SU-DHL-6 (cell line): ENCODE data around the gene CABCOCO1.

Source experiments
- H2AFZ ChIP-seq: fragments of 200-600 bp; sonication (generic); 2 replicates; pipeline ENCODE4 v1.6.1; 2014; ENCODE audit warnings: low read depth, mild to moderate bottlenecking, moderate library complexity, mixed read lengths, antibody characterized with exemption, low read length; ENCODE audit not compliant: severe bottlenecking
- H3F3A ChIP-seq: fragments of 200-600 bp; shearing (Covaris generic); 2 replicates; pipeline ENCODE4 v1.6.0; 2016; ENCODE audit warnings: antibody characterized with exemption, mild to moderate bottlenecking; ENCODE audit not compliant: insufficient read depth
- H3K27ac ChIP-seq: fragments of 200-600 bp; sonication (generic); 2 replicates; pipeline ENCODE4 v1.5.1; 2016; ENCODE audit warnings: low read depth, mild to moderate bottlenecking, low read length, moderate library complexity, mixed read lengths
- H3K27me3 ChIP-seq: fragments of 200-600 bp; sonication (generic), shearing (Covaris generic); 2 replicates; pipeline ENCODE4 v1.6.0; 2014; ENCODE audit warnings: mild to moderate bottlenecking, low read length
- H3K36me3 ChIP-seq: fragments of 200-600 bp; sonication (generic); 2 replicates; pipeline ENCODE4 v1.6.1; 2014; ENCODE audit warnings: mild to moderate bottlenecking, low read length, mixed read lengths
- H3K4me2 ChIP-seq: fragments of 300-600, 200-600 bp; shearing (Covaris generic), sonication (generic); 2 replicates; pipeline ENCODE4 v1.6.0; 2014; ENCODE audit warnings: low read length, low read depth, mild to moderate bottlenecking; ENCODE audit not compliant: poor library complexity, severe bottlenecking
- H3K4me3 ChIP-seq: fragments of 200-600 bp; sonication (generic); 2 replicates; pipeline ENCODE4 v1.5.1; 2014; ENCODE audit warnings: antibody characterized with exemption, low read length, mild to moderate bottlenecking, mixed read lengths; ENCODE audit not compliant: insufficient read depth, poor library complexity, severe bottlenecking
- H3K79me2 ChIP-seq: fragments of 200-600 bp; sonication (generic); 2 replicates; pipeline ENCODE4 v1.6.1; 2014; ENCODE audit warnings: mild to moderate bottlenecking, low read length, moderate library complexity; ENCODE audit not compliant: insufficient read depth
- H3K9ac ChIP-seq: fragments of 200-600 bp; sonication (generic); 2 replicates; pipeline ENCODE4 v1.7.0; 2014; ENCODE audit warnings: mild to moderate bottlenecking, low read length
- H3K9me2 ChIP-seq: fragments of 200-600 bp; sonication (generic); replicated peaks from 2 replicates; pipeline ENCODE4 v1.6.1; 2014; ENCODE audit warnings: low read length; ENCODE audit not compliant: insufficient read depth
- H3K9me3 ChIP-seq: fragments of 200-600 bp; sonication (generic); 2 replicates; pipeline ENCODE4 v1.6.1; 2014; ENCODE audit warnings: low read length, mixed read lengths; ENCODE audit not compliant: insufficient read depth
- H4K20me1 ChIP-seq: fragments of 200-600 bp; sonication (generic); 2 replicates; pipeline ENCODE4 v1.6.1; 2014; ENCODE audit warnings: low read depth, mild to moderate bottlenecking, antibody characterized with exemption, low read length, moderate library complexity, mixed read lengths
- CTCF ChIP-seq: fragments of 200-600 bp; sonication (generic); IDR thresholded peaks from one replicate; pipeline ENCODE4 v1.5.1; 2017; ENCODE audit warnings: antibody characterized with exemption, mild to moderate bottlenecking, low read length, moderate library complexity; ENCODE audit not compliant: insufficient read depth, poor library complexity, severe bottlenecking
- EZH2phosphoT487 ChIP-seq: fragments of 200-600 bp; sonication (generic), shearing (Covaris generic); conservative IDR thresholded peaks from 2 replicates; pipeline ENCODE4 v1.6.1; 2018; ENCODE audit warnings: mild to moderate bottlenecking, antibody characterized with exemption, low read length, moderate library complexity, mixed read lengths

CABCOCO1 gene

DNA sequence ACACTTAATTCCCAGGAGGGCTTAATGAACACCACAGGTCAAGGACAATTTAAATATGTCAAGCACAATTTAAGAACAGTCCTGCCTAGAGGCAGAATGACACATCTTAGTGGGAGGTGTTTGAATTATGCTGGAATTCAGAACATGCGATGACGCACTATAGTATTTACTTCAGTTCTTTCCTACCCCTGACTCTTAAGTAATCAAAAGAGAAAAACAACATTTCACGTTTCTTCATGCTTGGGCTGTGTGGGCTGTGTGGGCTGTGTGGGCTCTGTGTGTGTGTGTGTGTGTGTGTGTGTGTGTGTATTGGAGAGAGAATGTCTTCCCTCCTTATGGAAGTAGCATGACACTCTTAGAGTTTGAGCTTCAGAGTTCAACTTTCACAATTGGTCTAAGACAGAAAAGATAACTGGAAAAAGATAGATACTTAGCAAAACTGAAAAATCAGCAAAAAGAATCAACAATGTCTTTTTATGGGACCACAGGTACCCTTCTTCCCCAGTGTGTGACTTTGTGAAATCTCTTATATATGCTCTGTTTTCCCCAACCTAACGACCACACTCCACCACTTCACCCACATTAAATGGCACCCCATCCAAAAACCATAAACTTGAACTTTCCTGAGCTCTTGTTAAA is 33.7 kb upstream of the CABCOCO1 start:
- H2AFZ ChIP-seq = no peak overlapping the region
- H3K9me3 ChIP-seq = no peaks in the 10 kb centered on the region
- H3K4me3 ChIP-seq = no peak overlapping the region
- H3K27ac ChIP-seq = no peak overlapping the region
- no peaks in the 10 kb centered on the region for H3K27me3 ChIP-seq
- H3K79me2 ChIP-seq = no peaks in the 10 kb centered on the region
- H3K9me2 ChIP-seq = no peaks in the 10 kb centered on the region
- no peaks in the 10 kb centered on the region for H3F3A ChIP-seq
- no peak overlapping the region for H3K9ac ChIP-seq
- H3K36me3 ChIP-seq = no peaks in the 10 kb centered on the region
- H3K4me2 ChIP-seq = no peak overlapping the region
- TF ChIP-seq CTCF (no peak), EZH2phosphoT487 (no peak)
- no peaks in the 10 kb centered on the region for H4K20me1 ChIP-seq

GRCh38 chr10:61629576-61629975 is 33.2 kb upstream of the CABCOCO1 start:
- Histone ChIP-seq H3K27ac (no peak overlapping the region), H3K9me2 (no peaks in the 10 kb centered on the region), H3K9ac (no peak overlapping the region), H2AFZ (no peak overlapping the region), H3K4me3 (no peak overlapping the region), H3K79me2 (no peaks in the 10 kb centered on the region), H3K4me2 (no peak overlapping the region), H3K9me3 (no peaks in the 10 kb centered on the region), H4K20me1 (no peaks in the 10 kb centered on the region), H3K36me3 (no peaks in the 10 kb centered on the region), H3F3A (no peaks in the 10 kb centered on the region), H3K27me3 (no peaks in the 10 kb centered on the region)
- TF ChIP-seq CTCF (no peak), EZH2phosphoT487 (no peak)

GRCh38 chr10:61632057-61632670 is 30.6 kb upstream of the CABCOCO1 start:
- no peaks in the 10 kb centered on the region for H3K36me3 ChIP-seq
- no peak overlapping the region for H3K27ac ChIP-seq
- H3K9me3 ChIP-seq = no peaks in the 10 kb centered on the region
- H3F3A ChIP-seq = no peaks in the 10 kb centered on the region
- no peaks in the 10 kb centered on the region for H3K79me2 ChIP-seq
- TF ChIP-seq CTCF = no peak
- TF ChIP-seq EZH2phosphoT487 = no peak
- H3K9ac ChIP-seq = no peak overlapping the region
- no peak overlapping the region for H3K4me2 ChIP-seq
- H2AFZ ChIP-seq = no peak overlapping the region
- no peaks in the 10 kb centered on the region for H3K27me3 ChIP-seq
- H4K20me1 ChIP-seq = no peaks in the 10 kb centered on the region
- no peaks in the 10 kb centered on the region for H3K9me2 ChIP-seq
- no peak overlapping the region for H3K4me3 ChIP-seq
